Mesendoderm (in vitro differentiated cells): Measurements from ENCODE around the gene INSL3.
A peak's percentile ranks its signal among the peaks of the same experiment; 100 is the strongest.

ENCODE experiments used
- DNase-seq: peaks from one replicate; pipeline ENCODE4 v3.0.0; 2013
- H2AK5ac ChIP-seq: 2 replicates; pipeline ENCODE4 v1.6.1; 2013; ENCODE audit warnings: low read length, inconsistent platforms
- H2BK120ac ChIP-seq: 2 replicates; pipeline ENCODE4 v1.6.1; 2013; ENCODE audit warnings: low read depth, mild to moderate bottlenecking, low read length, moderate library complexity, mixed read lengths
- H2BK15ac ChIP-seq: replicated peaks from 2 replicates; pipeline ENCODE4 v1.6.1; 2013; ENCODE audit warnings: low read depth, mild to moderate bottlenecking, moderate library complexity
- H2BK5ac ChIP-seq: 2 replicates; pipeline ENCODE4 v1.6.1; 2013; ENCODE audit warnings: low read length, inconsistent platforms
- H3K18ac ChIP-seq: 2 replicates; pipeline ENCODE4 v1.6.1; 2013; ENCODE audit warnings: mild to moderate bottlenecking, low read length, mixed read lengths
- H3K23ac ChIP-seq: one replicate; pipeline ENCODE4 v1.6.1; 2013; ENCODE audit warnings: low read length
- H3K27ac ChIP-seq: 2 replicates; pipeline ENCODE4 v1.5.1; 2013; ENCODE audit warnings: low read depth, mild to moderate bottlenecking, inconsistent platforms, low read length, moderate library complexity
- H3K27me3 ChIP-seq: 2 replicates; pipeline ENCODE4 v1.6.1; 2013; ENCODE audit warnings: low read length, control low read depth, mild to moderate bottlenecking, inconsistent platforms; ENCODE audit not compliant: insufficient read depth, poor library complexity
- H3K36me3 ChIP-seq: 2 replicates; pipeline ENCODE4 v1.6.1; 2013; ENCODE audit warnings: low read length, inconsistent platforms; ENCODE audit not compliant: control insufficient read depth, insufficient read depth
- H3K4ac ChIP-seq: one replicate; pipeline ENCODE4 v1.6.1; 2013; ENCODE audit warnings: low read depth, mild to moderate bottlenecking, low read length, moderate library complexity
- H3K4me1 ChIP-seq: 2 replicates; pipeline ENCODE4 v1.6.1; 2013; ENCODE audit warnings: low read depth, low read length, inconsistent platforms; ENCODE audit not compliant: control insufficient read depth
- H3K4me2 ChIP-seq: 2 replicates; pipeline ENCODE4 v1.6.1; 2013; ENCODE audit warnings: low read length
- H3K4me3 ChIP-seq: 2 replicates; pipeline ENCODE4 v1.5.1; 2013; ENCODE audit warnings: mild to moderate bottlenecking, low read length
- H3K56ac ChIP-seq: one replicate; pipeline ENCODE4 v1.6.1; 2013; ENCODE audit warnings: low read length
- H3K79me1 ChIP-seq: 2 replicates; pipeline ENCODE4 v1.6.1; 2013; ENCODE audit warnings: low read length, inconsistent platforms
- H3K79me2 ChIP-seq: 2 replicates; pipeline ENCODE4 v1.6.1; 2013; ENCODE audit warnings: mild to moderate bottlenecking, low read length; ENCODE audit not compliant: control insufficient read depth, insufficient read depth
- H3K9ac ChIP-seq: 2 replicates; pipeline ENCODE4 v1.6.1; 2013; ENCODE audit warnings: low read length, inconsistent platforms
- H4K5ac ChIP-seq: one replicate; pipeline ENCODE4 v1.6.1; 2013; ENCODE audit warnings: low read length
- H4K8ac ChIP-seq: one replicate; pipeline ENCODE4 v1.6.1; 2013; ENCODE audit warnings: low read depth, mild to moderate bottlenecking, control low read depth, low read length, moderate library complexity
- WGBS: extraction: QIAGEN DNeasy Blood & Tissue Kit; methylation state at CpG from one replicate; pipeline ENCODE4 v1.1.7; 2013; ENCODE audit warnings: low lambda C conversion rate, missing lambda C conversion rate; ENCODE audit not compliant: insufficient coverage; ENCODE audit errors: extremely low coverage; 5-methylcytosine and 5-hydroxymethylcytosine counted together

The INSL3 gene

GRCh38 chr19:17829855-17830566 is 8.7 kb upstream of the INSL3 start:
- H3K36me3 ChIP-seq, result no peaks in the 10 kb centered on the region
- H3K4me1 ChIP-seq, result no peaks in the 10 kb centered on the region
- H3K79me2 ChIP-seq, result no peaks in the 10 kb centered on the region
- H3K18ac ChIP-seq, result no peak overlapping the region
- H2AK5ac ChIP-seq, result no peak overlapping the region
- H3K4me2 ChIP-seq, result peak overlapping the region; percentile 41
- H3K79me1 ChIP-seq, result no peaks in the 10 kb centered on the region
- no peak overlapping the region for H2BK15ac ChIP-seq
- H3K4me3 ChIP-seq, result peak overlapping the region; percentile 6
- H3K56ac ChIP-seq, result peak overlapping the region; percentile 72
- no peak overlapping the region for H2BK5ac ChIP-seq
- H3K4ac ChIP-seq, result peak overlapping the region; percentile 1
- no peak overlapping the region for H2BK120ac ChIP-seq
- no peak overlapping the region for H3K27ac ChIP-seq
- no peak overlapping the region for H4K8ac ChIP-seq
- DNase-seq, result peak; percentile 95
- peak overlapping the region; percentile 54 for H3K9ac ChIP-seq
- H4K5ac ChIP-seq, result no peak overlapping the region
- H3K23ac ChIP-seq, result no peak overlapping the region
- WGBS, result no CpG with 5 or more reads among the region's 29 CpGs
- H3K27me3 ChIP-seq, result no peaks in the 10 kb centered on the region

GRCh38 chr19:17826508-17827056 is 5.3 kb upstream of the INSL3 start:
- DNase-seq, result no peak
- Histone ChIP-seq H4K5ac (no peak overlapping the region), H3K4me1 (no peaks in the 10 kb centered on the region), H3K36me3 (no peaks in the 10 kb centered on the region), H3K56ac (no peak overlapping the region), H2BK15ac (no peak overlapping the region), H3K27ac (no peak overlapping the region), H2BK120ac (no peak overlapping the region), H2AK5ac (no peak overlapping the region), H3K27me3 (no peaks in the 10 kb centered on the region), H3K4me2 (no peak overlapping the region), H3K79me1 (no peaks in the 10 kb centered on the region), H3K4me3 (no peak overlapping the region), H3K79me2 (no peaks in the 10 kb centered on the region), H3K9ac (no peak overlapping the region), H3K4ac (no peak overlapping the region), H2BK5ac (no peak overlapping the region), H3K18ac (no peak overlapping the region), H3K23ac (no peak overlapping the region), H4K8ac (no peak overlapping the region)
- no CpG with 5 or more reads among the region's 13 CpGs for WGBS

GRCh38 chr19:17824339-17824738 is 3.0 kb upstream of the INSL3 start:
- Histone ChIP-seq H3K18ac (no peak overlapping the region), H2BK5ac (no peak overlapping the region), H2AK5ac (no peak overlapping the region), H3K27me3 (no peaks in the 10 kb centered on the region), H2BK15ac (no peak overlapping the region), H4K5ac (no peak overlapping the region), H4K8ac (no peak overlapping the region), H2BK120ac (no peak overlapping the region), H3K56ac (no peak overlapping the region), H3K9ac (no peak overlapping the region), H3K4me2 (no peak overlapping the region), H3K4me1 (no peaks in the 10 kb centered on the region), H3K79me2 (no peaks in the 10 kb centered on the region), H3K23ac (no peak overlapping the region), H3K79me1 (no peaks in the 10 kb centered on the region), H3K36me3 (no peaks in the 10 kb centered on the region), H3K4me3 (no peak overlapping the region), H3K27ac (no peak overlapping the region), H3K4ac (no peak overlapping the region)
- no CpG with 5 or more reads among the region's 8 CpGs for WGBS
- DNase-seq, result no peak

- H3K4me1 ChIP-seq, result no peaks in the 10 kb centered on the region
- no peak overlapping the region for H4K8ac ChIP-seq
- DNase-seq, result no peak
- H2BK15ac ChIP-seq, result no peak overlapping the region
- no peaks in the 10 kb centered on the region for H3K79me2 ChIP-seq
- H3K79me1 ChIP-seq, result no peaks in the 10 kb centered on the region
- H4K5ac ChIP-seq, result no peak overlapping the region
- H3K4me2 ChIP-seq, result no peak overlapping the region
- no peak overlapping the region for H3K4ac ChIP-seq
- no peak overlapping the region for H3K56ac ChIP-seq
- no peaks in the 10 kb centered on the region for H3K27me3 ChIP-seq
- no peak overlapping the region for H3K9ac ChIP-seq
- no peak overlapping the region for H3K23ac ChIP-seq
- no peak overlapping the region for H2BK120ac ChIP-seq
- WGBS, result no CpG with 5 or more reads among the region's 13 CpGs
- no peak overlapping the region for H2AK5ac ChIP-seq
- no peak overlapping the region for H2BK5ac ChIP-seq
- H3K4me3 ChIP-seq, result no peak overlapping the region
- H3K27ac ChIP-seq, result no peak overlapping the region
- no peak overlapping the region for H3K18ac ChIP-seq
- H3K36me3 ChIP-seq, result no peaks in the 10 kb centered on the region
These were observed 3.5 kb downstream of the INSL3 start for GRCh38 chr19:17817668-17818363.

GRCh38 chr19:17812099-17812498 is 9.2 kb downstream of the INSL3 start:
- no peak overlapping the region for H3K4ac ChIP-seq
- H3K4me2 ChIP-seq, result no peak overlapping the region
- no peak overlapping the region for H2AK5ac ChIP-seq
- H2BK5ac ChIP-seq, result no peak overlapping the region
- no peak overlapping the region for H2BK15ac ChIP-seq
- no peaks in the 10 kb centered on the region for H3K4me1 ChIP-seq
- H3K27ac ChIP-seq, result no peak overlapping the region
- no peak overlapping the region for H4K5ac ChIP-seq
- DNase-seq, result no peak
- no peak overlapping the region for H3K4me3 ChIP-seq
- H3K27me3 ChIP-seq, result no peaks in the 10 kb centered on the region
- no peaks in the 10 kb centered on the region for H3K36me3 ChIP-seq
- no peak overlapping the region for H2BK120ac ChIP-seq
- no peaks in the 10 kb centered on the region for H3K79me2 ChIP-seq
- H3K23ac ChIP-seq, result no peak overlapping the region
- H3K79me1 ChIP-seq, result no peaks in the 10 kb centered on the region
- no peak overlapping the region for H3K56ac ChIP-seq
- no CpG with 5 or more reads among the region's 5 CpGs for WGBS
- H4K8ac ChIP-seq, result no peak overlapping the region
- no peak overlapping the region for H3K18ac ChIP-seq
- H3K9ac ChIP-seq, result no peak overlapping the region
